Measurements from ENCODE around the gene RORC.

- no peak for TF ChIP-seq CTCF (IDR thresholded peaks at IDR 0.05; ENCODE audit: low read length)
- no peak for TF ChIP-seq EZH2 (IDR thresholded peaks at IDR 0.05; ENCODE audit: borderline replicate concordance, low read length)
These were observed 36.9 kb upstream of the RORC start for GRCh38 chr1:151868486-151868885.
